Smooth muscle cell (in vitro differentiated cells): ENCODE measurements around the gene PSMG4. TPM values are rescaled to one million over a fixed set of nuclear protein-coding genes. Genes with fewer than 3 reads are reported as not detected.

Experiments
- DNase-seq: peaks from one replicate; lab custom pipeline; 2025; ENCODE audit not compliant: unreplicated experiment; lab: John Stamatoyannopoulos, UW
- H2AFZ ChIP-seq: fragments of 200-600 bp; sonication (generic); 2 replicates; pipeline ENCODE4 v1.6.0; 2016; ENCODE audit warnings: antibody characterized with exemption, low read depth, mild to moderate bottlenecking
- H3F3A ChIP-seq: fragments of 200-600 bp; sonication (generic); 2 replicates; pipeline ENCODE4 v1.6.0; 2017; ENCODE audit warnings: antibody characterized with exemption, low read depth
- H3K27ac ChIP-seq: fragments of 200-600 bp; sonication (generic); 2 replicates; pipeline ENCODE4 v1.5.1; 2016; ENCODE audit warnings: low read depth, mild to moderate bottlenecking
- H3K27me3 ChIP-seq: fragments of 200-600 bp; sonication (generic); 2 replicates; pipeline ENCODE4 v1.6.1; 2016; ENCODE audit warnings: low read depth, mild to moderate bottlenecking
- H3K36me3 ChIP-seq: fragments of 200-600 bp; sonication (generic); 2 replicates; pipeline ENCODE4 v1.5.1; 2016; ENCODE audit warnings: low read depth
- H3K4me1 ChIP-seq: fragments of 200-600 bp; sonication (generic); 2 replicates; pipeline ENCODE4 v1.5.1; 2016; ENCODE audit warnings: low read depth
- H3K4me2 ChIP-seq: fragments of 200-600 bp; sonication (generic); 2 replicates; pipeline ENCODE4 v1.6.0; 2016; ENCODE audit warnings: mild to moderate bottlenecking
- H3K4me3 ChIP-seq: fragments of 200-600 bp; sonication (generic); 2 replicates; pipeline ENCODE4 v1.5.1; 2016; ENCODE audit warnings: mild to moderate bottlenecking
- H3K79me2 ChIP-seq: fragments of 200-600 bp; sonication (generic); 2 replicates; pipeline ENCODE4 v1.6.0; 2016; ENCODE audit warnings: low read depth, mild to moderate bottlenecking
- H3K9ac ChIP-seq: fragments of 200-600 bp; sonication (generic); 2 replicates; pipeline ENCODE4 v1.6.0; 2016; ENCODE audit warnings: low read depth
- H3K9me3 ChIP-seq: fragments of 200-600 bp; sonication (generic); replicated peaks from 2 replicates; pipeline ENCODE4 v1.5.1; 2016; ENCODE audit warnings: low read depth
- H4K20me1 ChIP-seq: fragments of 200-600 bp; sonication (generic); 2 replicates; pipeline ENCODE4 v1.6.0; 2016; ENCODE audit warnings: low read depth
- WGBS: methylation state at CpG from one replicate; pipeline ENCODE4 v1.1.7; 2016; ENCODE audit warnings: low lambda C conversion rate; 5-methylcytosine and 5-hydroxymethylcytosine counted together
- polyA plus RNA-seq: library from polyadenylated mRNA; unstranded; fragments of >200 nt; fragmentation: Nextera tagmentation; extraction: Ambion mirVana; gene quantifications from 2 replicates; pipeline ENCODE4 v1.2.1, GENCODE V29; 2016
- total RNA-seq: library from RNA; depleted of rRNA; stranded (reverse); fragments of >200 nt; gene quantifications from 2 replicates; pipeline ENCODE4 v1.2.3, GENCODE V29; 2014
- TF ChIP-seq, protein P1 (sequence below): fragments of 200-600 bp; sonication (generic); IDR thresholded peaks from 2 replicates; pipeline ENCODE4 v1.5.1; 2017; ENCODE audit warnings: borderline replicate concordance, mild to moderate bottlenecking, antibody characterized with exemption; ENCODE audit not compliant: insufficient read depth, poor library complexity, severe bottlenecking

PSMG4 gene
- total and polyA plus RNA-seq, 2 experiments from 2014 or later = 10.9 to 12.5 TPM

DNA sequence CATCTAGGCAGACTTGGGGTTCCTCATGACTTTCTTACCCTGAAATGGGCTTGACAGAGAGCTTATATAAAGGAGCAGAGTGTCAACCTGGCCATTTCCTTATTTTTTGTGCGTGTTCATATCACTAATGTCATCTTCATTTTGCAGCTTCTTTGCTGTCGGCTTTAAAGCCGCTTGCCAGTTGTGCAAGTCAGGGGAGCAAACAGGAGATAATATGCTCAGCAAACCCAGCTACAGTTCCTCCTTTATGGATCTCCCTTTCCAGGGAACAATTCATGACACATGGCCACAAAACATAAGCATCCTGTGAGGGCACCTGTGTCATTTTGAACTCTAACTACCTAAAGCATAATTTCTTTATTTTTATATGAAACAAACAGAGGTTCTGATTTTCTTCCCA is 24.8 kb upstream of the PSMG4 start:
- Histone ChIP-seq H3K4me2 (no peak overlapping the region), H3K4me1 (peaks cover 22% of the 10 kb centered on the region), H3K27me3 (peaks cover 34% of the 10 kb centered on the region), H4K20me1 (no peaks in the 10 kb centered on the region), H3K79me2 (no peaks in the 10 kb centered on the region), H3K9me3 (no peaks in the 10 kb centered on the region), H3K4me3 (no peak overlapping the region), H3F3A (peaks cover 13% of the 10 kb centered on the region), H2AFZ (no peak overlapping the region), H3K36me3 (no peaks in the 10 kb centered on the region), H3K27ac (no peak overlapping the region), H3K9ac (no peak overlapping the region)
- TF ChIP-seq, protein P1, sequence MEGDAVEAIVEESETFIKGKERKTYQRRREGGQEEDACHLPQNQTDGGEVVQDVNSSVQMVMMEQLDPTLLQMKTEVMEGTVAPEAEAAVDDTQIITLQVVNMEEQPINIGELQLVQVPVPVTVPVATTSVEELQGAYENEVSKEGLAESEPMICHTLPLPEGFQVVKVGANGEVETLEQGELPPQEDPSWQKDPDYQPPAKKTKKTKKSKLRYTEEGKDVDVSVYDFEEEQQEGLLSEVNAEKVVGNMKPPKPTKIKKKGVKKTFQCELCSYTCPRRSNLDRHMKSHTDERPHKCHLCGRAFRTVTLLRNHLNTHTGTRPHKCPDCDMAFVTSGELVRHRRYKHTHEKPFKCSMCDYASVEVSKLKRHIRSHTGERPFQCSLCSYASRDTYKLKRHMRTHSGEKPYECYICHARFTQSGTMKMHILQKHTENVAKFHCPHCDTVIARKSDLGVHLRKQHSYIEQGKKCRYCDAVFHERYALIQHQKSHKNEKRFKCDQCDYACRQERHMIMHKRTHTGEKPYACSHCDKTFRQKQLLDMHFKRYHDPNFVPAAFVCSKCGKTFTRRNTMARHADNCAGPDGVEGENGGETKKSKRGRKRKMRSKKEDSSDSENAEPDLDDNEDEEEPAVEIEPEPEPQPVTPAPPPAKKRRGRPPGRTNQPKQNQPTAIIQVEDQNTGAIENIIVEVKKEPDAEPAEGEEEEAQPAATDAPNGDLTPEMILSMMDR = no peak
- no peak for DNase-seq
- WGBS = 94% methylated on average over 3 of the region's 3 CpGs

DNA sequence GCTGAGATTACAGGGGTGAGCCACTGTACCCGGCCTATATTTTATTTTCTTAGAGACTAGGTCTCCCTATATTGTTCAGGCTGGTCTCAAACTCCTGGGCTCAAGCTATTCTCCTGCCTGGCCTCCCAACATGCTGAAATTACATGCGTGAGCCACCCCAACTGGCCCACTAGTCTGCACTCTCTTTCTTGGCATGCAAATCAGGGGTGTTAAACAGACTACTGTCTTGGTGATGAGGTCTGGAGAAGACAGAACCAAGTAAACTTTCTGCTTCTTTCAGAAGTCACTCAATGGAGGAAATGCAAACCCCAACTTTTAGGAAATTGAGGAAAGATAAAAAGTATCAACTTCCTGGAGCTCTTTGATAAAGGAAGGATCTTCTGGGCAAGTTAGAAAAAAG is 23.3 kb upstream of the PSMG4 start:
- H3K27me3 ChIP-seq = peaks cover 18% of the 10 kb centered on the region
- H3K27ac ChIP-seq = no peak overlapping the region
- H3K4me3 ChIP-seq = no peak overlapping the region
- DNase-seq = no peak
- TF ChIP-seq, protein P1 = no peak
- WGBS = 94% methylated on average over 2 of the region's 2 CpGs
- no peak overlapping the region for H2AFZ ChIP-seq
- no peaks in the 10 kb centered on the region for H3K79me2 ChIP-seq
- no peak overlapping the region for H3K4me2 ChIP-seq
- H3K9ac ChIP-seq = no peak overlapping the region
- H3K9me3 ChIP-seq = no peaks in the 10 kb centered on the region
- H3F3A ChIP-seq = peaks cover 10% of the 10 kb centered on the region
- H3K36me3 ChIP-seq = no peaks in the 10 kb centered on the region
- no peaks in the 10 kb centered on the region for H4K20me1 ChIP-seq
- peaks cover 9% of the 10 kb centered on the region for H3K4me1 ChIP-seq

DNA sequence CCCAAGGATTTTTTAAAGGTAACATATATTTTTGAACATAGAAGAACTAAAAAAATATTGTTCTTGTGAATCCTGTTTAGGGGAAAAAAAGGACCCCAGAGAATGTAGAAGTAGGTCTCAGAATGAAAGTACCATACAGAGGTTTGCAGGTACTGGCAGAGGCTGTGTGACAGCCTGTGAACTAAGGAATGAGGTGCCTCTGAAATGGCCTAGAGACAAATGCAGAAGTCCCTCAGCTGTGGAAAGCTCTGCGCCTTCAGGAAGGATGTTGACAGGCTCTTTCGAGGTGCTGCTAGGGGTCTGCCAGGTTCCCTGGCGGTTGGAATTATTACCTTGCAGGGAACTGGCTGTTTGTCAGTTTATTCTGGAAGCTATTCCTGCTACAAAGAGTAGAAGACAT is 22.7 kb upstream of the PSMG4 start:
- Histone ChIP-seq H3K36me3 (no peaks in the 10 kb centered on the region), H3F3A (peaks cover 5% of the 10 kb centered on the region), H3K4me2 (no peak overlapping the region), H3K27me3 (peaks cover 14% of the 10 kb centered on the region), H3K9ac (no peak overlapping the region), H4K20me1 (no peaks in the 10 kb centered on the region), H3K79me2 (no peaks in the 10 kb centered on the region), H3K4me1 (peaks cover 4% of the 10 kb centered on the region), H3K27ac (no peak overlapping the region), H3K9me3 (no peaks in the 10 kb centered on the region), H2AFZ (no peak overlapping the region), H3K4me3 (no peak overlapping the region)
- TF ChIP-seq, protein P1 = no peak
- no peak for DNase-seq
- 76% methylated on average over 3 of the region's 3 CpGs for WGBS
